Measurements from ENCODE around the gene C3orf80.
"Not testable (repeated sequence)": the region's sequence is repeated elsewhere in the genome, so short reads cannot be mapped to it uniquely, and the experiment has no call there.

The C3orf80 gene

DNA sequence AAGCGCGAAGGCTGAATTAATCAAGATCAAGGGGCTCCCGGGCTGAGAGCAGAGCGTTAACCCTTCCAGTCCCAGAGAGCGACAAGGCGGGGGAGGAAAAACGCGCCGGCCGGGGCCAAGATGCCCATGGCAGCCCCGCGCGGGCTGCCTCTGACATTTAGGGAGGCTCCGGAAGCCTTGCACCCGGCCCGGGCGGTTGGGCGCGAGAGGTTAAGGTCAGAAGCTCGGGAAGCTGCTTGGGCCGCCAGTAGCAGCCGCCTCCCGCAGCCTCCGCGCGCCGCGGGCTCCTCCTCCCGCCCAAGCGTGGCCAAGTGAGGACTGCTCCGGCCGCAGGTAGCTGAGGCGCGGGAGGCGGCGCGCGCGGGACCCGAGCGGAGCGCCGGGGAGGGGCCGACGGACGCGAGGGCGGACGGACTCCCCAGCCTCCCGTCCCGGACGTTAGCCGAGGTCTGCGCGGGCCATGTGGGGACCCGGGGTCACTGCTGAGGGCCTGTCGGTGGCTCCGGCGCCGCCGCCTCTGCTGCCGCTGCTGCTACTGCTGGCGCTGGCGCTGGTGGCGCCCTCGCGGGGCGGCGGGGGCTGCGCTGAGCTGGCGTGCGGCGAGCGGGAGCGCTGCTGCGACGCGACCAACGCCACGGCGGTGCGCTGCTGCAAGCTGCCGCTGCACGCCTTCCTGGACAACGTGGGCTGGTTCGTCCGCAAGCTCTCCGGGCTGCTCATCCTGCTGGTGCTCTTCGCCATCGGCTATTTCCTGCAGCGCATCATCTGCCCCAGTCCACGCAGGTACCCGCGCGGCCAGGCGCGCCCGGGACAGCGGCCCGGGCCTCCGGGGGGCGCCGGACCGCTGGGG, at the start of gene C3orf80:
Gene C3orf80 (plus strand): TSS at position 247 of the 850 bp plus-strand sequence. CDS start 214 bp downstream, at position 461.
- DNase-seq (ENCODE audit: low spot score) = peak; percentile 3

DNA sequence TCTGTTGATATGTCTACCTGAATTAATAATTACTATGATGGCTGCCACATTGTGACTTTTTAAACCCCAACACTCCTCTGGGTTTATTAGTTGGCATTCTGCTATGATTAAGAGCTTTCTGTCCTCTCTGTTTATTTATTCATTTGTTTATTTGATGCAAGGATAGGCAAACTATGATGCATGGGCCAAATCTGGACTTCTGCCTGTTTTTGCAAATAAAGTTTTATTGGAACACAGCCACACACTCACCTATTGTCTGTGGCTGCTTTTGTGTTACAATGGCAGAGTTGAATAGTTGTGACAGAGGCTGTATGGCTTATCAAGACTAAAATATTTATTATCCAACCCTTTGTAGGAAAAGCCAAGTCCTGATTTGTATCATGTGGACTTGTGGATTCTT, 48.3 kb upstream of the C3orf80 start:
- DNase-seq (ENCODE audit: low spot score) = no peak

DNA sequence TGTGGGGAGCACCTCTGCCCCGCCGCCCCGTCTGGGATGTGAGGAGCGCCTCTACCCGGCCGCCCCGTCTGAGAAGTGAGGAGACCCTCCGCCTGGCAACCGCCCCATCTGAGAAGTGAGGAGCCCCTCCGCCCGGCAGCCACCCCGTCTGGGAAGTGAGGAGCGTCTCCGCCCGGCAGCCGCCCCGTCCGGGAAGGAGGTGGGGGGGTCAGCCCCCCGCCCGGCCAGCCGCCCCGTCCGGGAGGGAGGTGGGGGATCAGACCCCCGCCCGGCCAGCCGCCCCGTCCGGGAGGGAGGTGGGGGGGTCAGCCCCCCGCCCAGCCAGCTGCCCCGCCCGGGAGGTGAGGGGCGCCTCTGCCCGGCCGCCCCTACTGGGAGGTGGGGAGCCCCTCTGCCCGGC, 46.6 kb upstream of the C3orf80 start:
- not testable (repeated sequence) for DNase-seq (ENCODE audit: low spot score)

DNA sequence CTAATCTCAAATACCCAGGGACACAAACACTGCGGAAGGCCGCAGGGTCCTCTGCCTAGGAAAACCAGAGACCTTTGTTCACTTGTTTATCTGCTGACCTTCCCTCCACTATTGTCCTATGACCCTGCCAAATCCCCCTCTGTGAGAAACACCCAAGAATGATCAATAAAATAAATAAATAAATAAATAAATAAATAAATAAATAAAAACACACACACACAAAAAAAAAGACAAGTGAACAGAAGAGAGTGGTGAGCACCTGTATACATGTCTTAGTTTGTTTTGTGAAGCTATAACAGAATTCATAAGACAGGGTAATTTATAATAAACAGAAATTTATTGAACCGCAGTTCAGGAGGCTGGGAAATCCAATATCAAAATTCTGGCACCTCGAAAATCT, 45.8 kb upstream of the C3orf80 start:
- DNase-seq (ENCODE audit: low spot score) = not testable (repeated sequence)

DNA sequence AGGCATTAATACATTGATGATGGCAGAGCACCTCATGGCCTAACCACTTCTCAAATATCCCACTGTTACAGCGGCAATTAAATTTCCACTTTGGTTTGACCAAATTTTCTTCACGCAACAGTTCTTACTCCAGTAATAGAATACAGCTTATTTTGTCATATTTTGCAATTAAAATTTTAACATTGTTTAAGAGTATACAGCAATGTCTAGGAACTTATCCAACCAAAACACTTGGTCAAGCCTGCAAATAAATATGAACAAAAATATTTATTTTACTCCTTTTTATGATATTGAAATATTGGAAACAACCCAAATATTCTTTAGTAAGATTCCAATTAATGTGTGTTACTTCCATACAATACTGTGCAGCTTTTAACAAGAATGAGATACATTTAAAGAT, 45.3 kb upstream of the C3orf80 start:
- DNase-seq (ENCODE audit: low spot score) = no peak

DNA sequence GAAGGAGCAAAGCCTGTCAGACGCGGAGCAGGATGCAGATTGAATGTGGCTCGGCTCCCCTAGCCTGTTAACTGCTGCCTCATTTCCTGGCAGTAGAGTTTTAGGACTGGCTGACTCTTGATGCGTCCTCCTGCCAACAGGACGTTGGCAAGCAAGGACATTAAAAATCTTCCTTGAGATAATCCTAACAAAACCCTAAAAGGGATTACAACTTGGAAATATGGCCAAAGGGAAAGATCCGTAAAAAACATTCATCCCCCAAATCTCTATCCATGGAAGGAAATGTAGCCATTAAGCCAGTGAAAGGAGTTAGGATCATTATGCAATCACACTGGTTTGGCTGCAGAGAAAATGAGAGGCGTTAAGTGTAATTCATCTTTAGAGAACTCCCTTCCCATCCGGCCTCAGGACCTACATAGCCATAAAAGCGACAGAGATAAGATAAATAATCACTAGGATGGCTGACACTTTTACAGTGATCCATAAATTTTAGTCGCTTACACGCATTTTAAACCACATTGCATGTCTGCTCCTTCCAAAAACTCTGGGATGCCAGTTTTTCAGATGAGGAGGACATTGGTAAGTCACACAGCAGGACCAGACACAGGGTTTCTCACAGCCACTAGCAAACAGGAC, 44.5 kb upstream of the C3orf80 start:
- no peak for DNase-seq (ENCODE audit: low spot score)

DNA sequence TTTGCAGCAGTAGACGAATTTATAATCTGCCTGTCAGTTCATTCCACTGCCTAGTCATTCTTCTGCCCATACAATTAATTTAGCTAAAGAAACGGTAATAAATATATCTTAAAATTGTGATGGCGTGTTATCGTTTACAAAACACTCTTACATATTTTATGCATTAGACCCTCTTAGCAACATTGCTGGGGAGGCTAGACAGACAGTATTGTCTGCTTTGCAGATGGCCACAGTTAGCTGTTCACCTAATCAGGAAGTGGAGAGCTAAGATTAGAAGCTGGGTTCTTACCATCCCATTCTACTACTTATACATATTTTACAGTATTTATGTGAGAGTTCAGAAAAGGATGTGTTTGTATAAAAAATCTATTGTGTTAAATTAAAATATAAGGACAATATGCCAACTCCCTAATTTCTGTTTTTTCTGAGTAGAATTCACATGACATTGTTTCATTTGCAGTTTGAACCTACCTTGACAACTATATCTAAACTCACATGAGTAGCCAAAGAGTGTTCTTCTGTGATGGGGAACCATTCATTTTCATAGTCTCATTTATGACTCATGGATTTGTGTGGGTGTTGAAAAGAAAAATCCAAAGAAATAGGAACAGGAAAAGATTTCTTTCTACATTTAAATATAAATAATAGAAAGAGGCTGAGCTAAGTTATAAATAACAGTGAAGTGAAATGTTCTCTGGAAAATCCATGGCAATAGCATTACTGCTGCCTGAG, 41.7 kb upstream of the C3orf80 start:
- DNase-seq (ENCODE audit: low spot score) = no peak

DNA sequence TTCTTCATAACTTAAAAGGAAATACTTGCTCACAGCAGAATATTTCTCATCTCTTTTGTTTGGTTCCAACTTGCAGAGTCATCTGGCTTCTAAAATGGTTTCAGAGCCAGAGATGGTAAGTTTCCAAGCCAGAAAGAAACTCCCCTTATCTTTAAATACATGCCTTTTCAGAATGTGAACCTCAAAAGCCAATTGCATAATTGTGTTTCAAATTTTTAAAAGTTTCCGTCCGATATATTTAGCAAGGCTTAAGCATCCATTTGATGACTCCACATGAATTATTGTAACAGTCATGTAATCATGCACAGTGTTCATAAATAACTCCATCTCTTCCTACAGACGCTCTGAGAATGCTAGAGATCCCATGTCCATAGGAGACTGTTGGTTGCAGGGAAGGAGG, 40.6 kb upstream of the C3orf80 start:
- DNase-seq (ENCODE audit: low spot score) = no peak

DNA sequence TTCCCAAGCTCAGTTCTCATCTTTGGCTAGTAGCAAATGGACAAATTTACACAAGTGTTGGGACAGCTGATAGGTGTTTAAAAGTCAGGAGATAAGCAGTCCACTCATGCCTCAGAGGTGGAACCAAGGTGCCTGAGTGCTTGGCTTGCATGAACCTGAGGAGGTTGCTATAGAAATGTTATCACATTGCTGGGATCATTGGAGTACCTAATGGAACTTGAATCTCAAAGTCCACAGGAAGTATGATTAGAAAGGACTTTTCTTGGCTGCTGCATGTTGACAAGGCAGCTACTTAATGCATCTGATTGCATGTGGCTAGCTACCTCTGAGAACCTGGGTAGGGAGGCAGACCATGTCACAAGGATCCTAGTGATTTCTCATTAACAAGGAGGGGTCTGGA, 39.5 kb upstream of the C3orf80 start:
- DNase-seq (ENCODE audit: low spot score) = no peak

DNA sequence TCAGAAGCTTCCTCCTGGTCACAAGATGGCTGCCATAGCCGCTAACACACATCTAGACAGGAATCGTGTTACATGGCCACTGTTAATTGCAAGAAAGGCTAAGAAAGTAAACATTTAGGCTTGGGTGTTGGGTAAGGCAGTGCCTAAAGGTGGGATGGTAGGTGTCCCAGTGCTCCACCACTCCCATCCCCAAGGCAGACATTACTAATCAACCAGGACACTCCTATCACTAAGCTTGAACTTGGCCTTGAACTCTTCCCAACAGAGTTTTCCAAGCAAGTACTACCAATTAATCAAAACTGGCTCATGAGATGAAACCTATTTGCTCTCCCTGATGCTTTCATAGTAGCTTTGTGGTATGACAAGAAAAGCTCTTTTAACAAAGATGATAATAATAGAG, 37.9 kb upstream of the C3orf80 start:
- no peak for DNase-seq (ENCODE audit: low spot score)

DNA sequence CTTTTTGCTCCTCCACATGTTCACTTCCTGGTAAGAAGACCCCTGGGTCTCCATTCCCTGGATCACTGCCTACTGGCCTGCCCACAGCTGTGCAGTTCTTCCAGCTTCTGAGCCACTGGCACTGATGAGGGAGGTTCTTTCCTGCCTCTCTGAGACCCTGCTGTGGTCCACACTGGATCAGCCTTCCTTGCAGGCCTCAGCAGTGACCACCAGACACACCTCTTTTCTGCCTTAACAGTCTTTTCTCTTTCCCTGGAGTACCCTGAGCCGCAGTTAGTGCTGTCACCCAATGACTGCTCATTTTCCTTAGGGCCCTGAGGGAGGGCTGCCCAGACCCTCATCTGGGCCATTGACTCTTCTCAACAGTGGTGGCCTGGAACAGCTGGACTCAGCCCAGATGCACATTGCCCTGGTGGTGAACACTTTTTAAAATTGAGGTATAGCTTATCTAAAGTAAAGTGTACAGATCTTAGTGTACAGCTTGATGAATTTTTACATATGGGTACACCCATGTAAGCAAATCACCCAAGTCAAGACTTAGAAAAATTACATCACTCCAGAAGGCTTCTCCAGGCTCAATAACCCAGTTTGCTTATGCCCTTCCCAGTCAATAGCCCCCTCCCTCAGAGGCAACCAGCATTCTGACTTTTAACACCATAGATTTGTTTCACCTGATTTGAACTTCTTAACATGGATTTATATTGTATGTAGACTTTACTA, 32.8 kb upstream of the C3orf80 start:
- no peak for DNase-seq (ENCODE audit: low spot score)

DNA sequence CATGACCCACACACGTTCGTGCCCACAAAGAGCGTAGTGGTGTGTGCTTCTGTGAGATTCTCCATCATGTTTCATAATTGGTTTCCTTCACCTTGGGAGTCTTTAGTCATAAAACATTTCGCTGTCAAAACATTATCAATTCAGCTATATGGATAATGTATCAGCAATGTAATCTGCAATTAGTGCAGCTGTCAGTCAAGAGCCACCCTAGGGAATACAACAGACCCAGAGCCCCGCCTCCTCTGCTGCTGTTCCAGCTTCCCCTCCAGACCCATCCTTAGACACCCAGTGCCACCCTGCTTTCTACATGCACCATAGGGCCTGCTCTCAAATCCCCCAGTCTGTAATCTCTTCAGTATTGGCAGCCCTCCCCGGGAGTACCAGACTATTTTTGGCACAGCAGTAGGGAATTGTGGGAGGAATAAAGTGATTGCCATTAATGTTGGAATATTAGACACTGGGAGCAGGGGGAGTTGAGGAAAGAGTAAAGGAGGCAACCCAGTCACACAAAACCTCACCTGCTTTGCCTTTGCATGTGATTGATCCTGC, 31.5 kb upstream of the C3orf80 start:
- DNase-seq (ENCODE audit: low spot score) = no peak

DNA sequence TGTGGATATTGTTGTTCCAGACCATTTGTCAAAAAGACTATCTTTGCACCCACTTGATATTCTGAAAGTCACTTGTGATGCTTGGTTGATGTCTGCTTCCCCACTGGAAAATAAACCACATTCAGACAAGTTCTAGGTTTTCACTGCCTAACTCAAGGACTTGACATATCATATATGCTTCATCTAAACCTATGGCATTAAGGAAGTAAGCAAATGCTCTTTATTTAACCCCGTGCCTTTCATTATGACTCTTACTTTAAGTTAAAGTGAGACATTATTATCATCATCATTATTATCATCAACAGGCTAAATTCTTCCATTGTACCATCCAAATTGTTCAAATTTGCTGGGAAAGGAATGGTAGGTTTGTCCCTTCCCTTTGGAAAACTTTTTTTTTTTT, 30.8 kb upstream of the C3orf80 start:
- DNase-seq (ENCODE audit: low spot score) = no peak

DNA sequence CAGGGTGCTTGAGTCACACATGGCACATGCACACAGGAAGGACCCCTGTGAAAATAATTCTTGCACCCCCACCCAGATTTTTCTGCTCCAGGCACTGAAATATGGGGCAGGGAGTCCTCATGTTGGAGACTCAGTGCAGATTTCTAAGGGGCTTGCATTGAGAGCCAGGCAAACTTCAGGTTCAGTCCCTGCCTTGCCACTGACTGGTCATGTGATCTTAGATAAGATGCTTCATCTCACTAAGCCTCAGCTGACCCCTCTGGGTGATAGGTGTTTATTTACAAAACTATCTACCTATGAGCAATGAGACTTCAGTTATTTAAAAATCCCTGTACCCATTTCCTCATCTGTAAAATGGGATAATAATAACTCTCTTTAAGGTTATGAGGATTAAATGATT, 30.1 kb upstream of the C3orf80 start:
- DNase-seq (ENCODE audit: low spot score) = no peak

DNA sequence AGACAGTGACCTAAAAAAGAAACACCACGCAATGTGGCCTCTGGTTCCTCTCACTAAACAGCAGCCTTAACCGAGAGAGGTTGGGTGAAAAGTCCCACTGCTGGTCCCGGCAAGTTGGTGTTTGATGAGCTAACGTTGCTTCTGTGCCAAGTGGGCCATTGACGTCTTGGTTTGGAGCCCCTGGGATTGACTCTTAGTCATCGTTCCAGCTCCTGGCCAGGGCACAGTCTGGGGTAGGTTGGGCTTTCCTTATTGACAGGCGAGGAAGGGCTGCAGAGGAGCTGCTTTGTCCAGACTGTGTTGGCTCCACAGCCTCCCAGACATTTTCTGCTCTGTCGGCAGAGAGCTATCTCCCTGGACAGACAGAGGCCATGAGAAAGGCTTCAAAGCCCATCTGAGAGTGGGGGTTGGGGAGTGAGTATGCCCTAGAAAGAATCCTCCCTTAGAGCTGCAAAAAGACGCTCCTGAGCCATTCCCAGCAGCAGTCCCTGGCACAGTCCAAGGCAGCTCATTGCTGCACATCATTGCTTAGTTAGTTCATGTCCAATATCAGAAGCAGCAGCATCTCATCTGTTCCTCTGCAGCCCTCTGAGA, 28.6 kb upstream of the C3orf80 start:
- no peak for DNase-seq (ENCODE audit: low spot score)

DNA sequence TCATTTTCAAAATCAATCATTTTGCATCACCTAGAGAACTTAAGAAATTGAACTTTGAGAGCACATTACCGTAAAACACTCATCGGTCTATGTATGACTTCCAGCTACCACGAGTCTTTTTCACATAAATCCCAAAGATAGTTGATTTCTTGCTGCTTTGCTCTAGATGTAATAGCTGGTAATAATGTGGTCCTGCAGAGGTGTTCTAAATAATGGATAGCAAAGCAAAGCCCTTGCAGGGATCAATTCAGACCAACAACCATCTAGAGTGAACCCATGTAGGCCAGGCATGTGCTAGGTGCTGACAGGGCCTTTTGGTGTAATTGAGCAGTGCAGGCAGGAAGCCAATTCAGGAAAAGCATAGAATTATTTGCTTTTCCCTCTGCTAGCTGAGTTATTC, 26.1 kb upstream of the C3orf80 start:
- no peak for DNase-seq (ENCODE audit: low spot score)

DNA sequence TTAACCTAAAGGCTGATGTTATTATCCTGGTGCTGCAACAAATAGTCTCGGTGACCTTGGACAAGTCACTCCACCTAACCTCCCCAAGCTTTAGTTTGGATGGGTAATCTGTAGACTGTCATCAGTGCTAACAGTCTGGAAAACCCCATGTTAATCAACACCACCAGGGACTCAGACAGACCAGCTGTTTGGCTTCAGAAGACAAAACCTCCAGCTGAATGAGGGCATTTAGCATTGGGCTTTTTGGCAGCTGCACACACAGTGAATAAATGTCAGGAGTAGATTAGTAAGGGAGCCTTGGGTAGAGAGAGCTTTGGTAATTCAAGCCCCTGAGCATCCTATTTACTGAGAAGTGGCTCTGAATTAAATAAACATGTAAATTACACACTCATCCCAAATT, 24.9 kb upstream of the C3orf80 start:
- DNase-seq (ENCODE audit: low spot score) = no peak

DNA sequence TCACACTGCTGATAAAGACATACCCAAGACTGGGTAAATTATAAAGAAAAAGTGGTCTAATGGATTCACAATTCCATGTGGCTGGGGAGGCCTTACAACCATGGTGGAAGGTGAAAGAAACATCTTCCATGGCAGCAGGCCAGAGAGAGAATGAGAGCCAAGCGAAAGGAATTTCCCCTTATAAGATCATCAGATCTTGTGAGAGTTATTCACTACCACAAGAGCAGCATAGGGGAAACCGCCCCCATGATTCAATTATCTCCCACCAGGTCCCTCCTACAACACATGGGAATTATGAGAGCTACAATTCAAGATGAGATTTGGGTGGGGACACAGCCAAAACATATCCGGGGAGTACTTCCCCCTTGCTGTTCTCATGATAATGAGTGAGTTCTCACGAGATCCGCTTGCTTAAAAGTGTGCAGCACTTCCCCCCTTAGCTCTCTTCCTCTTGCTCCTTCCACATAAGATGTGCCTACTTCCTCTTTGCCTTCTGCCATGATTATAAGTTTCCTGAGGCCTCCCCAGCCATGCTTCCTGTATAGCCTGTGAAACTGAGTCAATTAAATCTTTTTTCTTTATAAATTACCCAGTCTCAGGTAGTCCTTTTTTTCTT, 20.7 kb upstream of the C3orf80 start:
- DNase-seq (ENCODE audit: low spot score) = not testable (repeated sequence)

DNA sequence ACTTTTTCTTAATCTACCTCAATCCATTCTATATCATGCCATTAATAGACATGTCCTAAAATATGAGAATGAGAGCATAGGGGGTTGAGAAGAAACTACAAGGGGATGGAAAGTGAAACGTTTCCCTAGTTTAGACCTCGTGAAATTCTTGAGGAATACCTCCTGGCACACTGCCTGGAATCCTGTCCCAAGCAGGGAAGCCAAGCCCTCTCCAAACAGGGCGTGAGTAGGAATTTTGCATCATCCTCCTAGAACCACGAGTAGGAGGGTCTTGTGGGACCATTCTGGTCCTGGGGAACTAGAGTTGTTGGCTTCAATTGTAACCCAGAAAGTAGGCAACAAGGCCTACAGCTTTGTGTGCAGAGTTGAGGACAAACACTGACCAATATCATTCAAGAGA, 19.6 kb upstream of the C3orf80 start:
- no peak for DNase-seq (ENCODE audit: low spot score)

DNA sequence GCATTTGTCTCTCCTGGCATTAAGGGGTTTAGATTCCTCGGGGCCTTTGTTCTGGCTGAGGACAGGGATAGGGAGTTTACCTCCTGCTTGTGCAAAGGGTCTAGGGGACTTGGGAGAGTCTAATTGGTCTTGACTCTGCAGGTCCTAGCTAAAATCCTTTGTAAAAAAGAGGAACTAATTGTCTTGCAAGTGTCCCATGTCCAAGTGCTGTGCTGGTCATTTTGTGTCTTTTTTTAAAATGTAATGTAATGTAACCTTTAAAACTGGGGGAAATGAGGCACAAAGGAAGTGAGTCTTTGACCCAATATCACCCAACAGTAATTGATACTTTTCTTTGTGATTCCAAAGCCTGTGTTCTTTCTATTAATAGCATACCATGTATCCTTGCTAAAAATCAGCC, 14.9 kb upstream of the C3orf80 start:
- no peak for DNase-seq (ENCODE audit: low spot score)

DNA sequence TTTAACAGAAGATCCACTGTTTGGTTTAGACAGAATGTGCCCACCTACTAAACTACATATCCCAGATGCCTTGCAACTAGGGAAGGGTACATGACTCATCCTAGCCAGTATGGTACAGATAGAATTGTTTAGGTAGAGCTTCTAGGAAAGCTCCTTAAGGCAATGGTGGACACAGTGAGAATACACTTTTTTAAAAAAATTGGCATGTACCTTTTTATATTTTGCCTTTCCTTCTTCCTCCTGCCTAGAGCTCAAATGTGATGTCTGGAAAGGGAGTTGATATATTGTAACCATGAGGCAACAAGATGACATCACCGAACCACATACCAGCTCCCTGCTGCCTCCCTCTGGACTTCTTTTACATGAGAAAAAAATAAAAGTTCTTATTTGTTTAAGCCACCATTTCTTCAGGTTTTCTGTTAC, 14.4 kb upstream of the C3orf80 start:
- no peak for DNase-seq (ENCODE audit: low spot score)

All from CD4-positive, alpha-beta T cell treated with Interleukin-6 at 100 ng/mL for 8 hours (primary cell).